ENCODE results near the gene GAS7. TPM values are rescaled to one million over a fixed set of nuclear protein-coding genes. Genes with fewer than 3 reads are reported as not detected.

The GAS7 gene
- total and polyA plus RNA-seq, 9 of the 15 experiments (the other 6 are each of a cell fraction or from before 2014, with no cell fraction given), result 0.11 to 0.33 TPM; not detected in 7

- no peak overlapping the region for H3K9ac ChIP-seq (ENCODE audit: insufficient read depth in 1 of 2, low read depth in 2 of 2, low read length in 2 of 2)
- no peak overlapping the region for H3K4me2 ChIP-seq (ENCODE audit: insufficient read depth, low read length)
- POLR2A ChIA-PET, result no interaction called here
- TF ChIP-seq EGR1 (conservative IDR thresholded peaks at IDR 0.05) (no peak), FOXP1 (CRISPR knock-in tag; IDR thresholded peaks at IDR 0.05) (no peak), MIER1 (IDR thresholded peaks at IDR 0.05; ENCODE audit: low read depth) (no peak), ZBTB7A (IDR thresholded peaks at IDR 0.05; ENCODE audit: borderline replicate concordance, control insufficient read depth, low read depth, low read length) (no peak), ZNF431 (CRISPR knock-in tag; IDR thresholded peaks at IDR 0.05) (no peak), HOXB6 (CRISPR knock-in tag; IDR thresholded peaks at IDR 0.05; ENCODE audit: borderline replicate concordance) (no peak), KLF6 (CRISPR knock-in tag; IDR thresholded peaks at IDR 0.05; ENCODE audit: borderline replicate concordance) (no peak), SMARCC2 (IDR thresholded peaks at IDR 0.05; ENCODE audit: low read depth) (no peak), SP1 (CRISPR knock-in tag; IDR thresholded peaks at IDR 0.05) (no peak), ZNF184 (CRISPR knock-in tag; IDR thresholded peaks at IDR 0.05) (no peak), GATAD2A (IDR thresholded peaks at IDR 0.05) (no peak), FIP1L1 (IDR thresholded peaks at IDR 0.05; ENCODE audit: low read depth, low read length, poor library complexity, severe bottlenecking) (no peak), JUNB (CRISPR knock-in tag; conservative IDR thresholded peaks at IDR 0.05) (no peak), ZNF764 (CRISPR knock-in tag; IDR thresholded peaks at IDR 0.05; ENCODE audit: low read depth) (no peak), TCF15 (CRISPR knock-in tag; IDR thresholded peaks at IDR 0.05) (no peak), SRSF3 (IDR thresholded peaks at IDR 0.05; ENCODE audit: insufficient read depth, low read length) (no peak)
- TF ChIP-seq, protein P1, sequence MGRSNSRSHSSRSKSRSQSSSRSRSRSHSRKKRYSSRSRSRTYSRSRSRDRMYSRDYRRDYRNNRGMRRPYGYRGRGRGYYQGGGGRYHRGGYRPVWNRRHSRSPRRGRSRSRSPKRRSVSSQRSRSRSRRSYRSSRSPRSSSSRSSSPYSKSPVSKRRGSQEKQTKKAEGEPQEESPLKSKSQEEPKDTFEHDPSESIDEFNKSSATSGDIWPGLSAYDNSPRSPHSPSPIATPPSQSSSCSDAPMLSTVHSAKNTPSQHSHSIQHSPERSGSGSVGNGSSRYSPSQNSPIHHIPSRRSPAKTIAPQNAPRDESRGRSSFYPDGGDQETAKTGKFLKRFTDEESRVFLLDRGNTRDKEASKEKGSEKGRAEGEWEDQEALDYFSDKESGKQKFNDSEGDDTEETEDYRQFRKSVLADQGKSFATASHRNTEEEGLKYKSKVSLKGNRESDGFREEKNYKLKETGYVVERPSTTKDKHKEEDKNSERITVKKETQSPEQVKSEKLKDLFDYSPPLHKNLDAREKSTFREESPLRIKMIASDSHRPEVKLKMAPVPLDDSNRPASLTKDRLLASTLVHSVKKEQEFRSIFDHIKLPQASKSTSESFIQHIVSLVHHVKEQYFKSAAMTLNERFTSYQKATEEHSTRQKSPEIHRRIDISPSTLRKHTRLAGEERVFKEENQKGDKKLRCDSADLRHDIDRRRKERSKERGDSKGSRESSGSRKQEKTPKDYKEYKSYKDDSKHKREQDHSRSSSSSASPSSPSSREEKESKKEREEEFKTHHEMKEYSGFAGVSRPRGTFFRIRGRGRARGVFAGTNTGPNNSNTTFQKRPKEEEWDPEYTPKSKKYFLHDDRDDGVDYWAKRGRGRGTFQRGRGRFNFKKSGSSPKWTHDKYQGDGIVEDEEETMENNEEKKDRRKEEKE (IDR thresholded peaks at IDR 0.05; ENCODE audit: borderline replicate concordance in 1 of 2, control insufficient read depth in 1 of 2, low read depth in 2 of 2, low read length in 1 of 2), result no peak
- no peaks in the 10 kb centered on the region; a peak in 1 of 5 replicates for H3K27me3 ChIP-seq (ENCODE audit: control insufficient read depth in 2 of 2, insufficient read depth in 2 of 2, low read length in 2 of 2)
- no peak overlapping the region for H3K27ac ChIP-seq (ENCODE audit: extremely low read depth, low read depth, low read length)
- H3K9me1 ChIP-seq (ENCODE audit: control insufficient read depth, insufficient read depth, low read length), result no peaks in the 10 kb centered on the region
- in situ Hi-C loops (cut with MboI), result no loop called here
- DNase-seq (ENCODE audit: extremely low read depth in 1 of 4, low spot score in 3 of 4) (no peak), FAIRE-seq (no peak), ATAC-seq (no peak)
- H3K9me3 ChIP-seq (replicated peaks; ENCODE audit: control insufficient read depth, insufficient read depth, low read depth, low read length), result no peaks in the 10 kb centered on the region
- no peaks in the 10 kb centered on the region for H4K20me1 ChIP-seq (replicated peaks; ENCODE audit: control insufficient read depth, insufficient read depth, low read length)
- intact Hi-C loops (cut with micrococcal nuclease), result no loop called here
- H3K36me3 ChIP-seq (ENCODE audit: control insufficient read depth, insufficient read depth, low read length), result no peaks in the 10 kb centered on the region
- BruUV-seq (replicated peaks), result no TSS peak
- CTCF ChIA-PET (ENCODE audit: low intra/inter-chr PET ratio), result no interaction called here
- 0% methylated on average over 6 of the region's 11 CpGs for WGBS (ENCODE audit: insufficient coverage, low coverage, missing lambda C conversion rate)
- H3K4me3 ChIP-seq, result no peak overlapping the region
- no peaks in the 10 kb centered on the region for H3K79me2 ChIP-seq (ENCODE audit: control insufficient read depth, insufficient read depth, low read length)
- H3K4me1 ChIP-seq (replicated peaks in 1 of 2; ENCODE audit: control insufficient read depth in 2 of 2, insufficient read depth in 2 of 2, low read length in 2 of 2), result no peaks in the 10 kb centered on the region
- H2AFZ ChIP-seq (ENCODE audit: low read depth, low read length), result no peak overlapping the region
Observed at GRCh38 chr17:10125531-10126275, 72.7 kb downstream of the GAS7 start.
